Activated CD4-positive, alpha-beta T cell treated with anti-CD3 and anti-CD28 coated beads, Interleukin-2, amount 10 ng/mL, durations not matched to agents 24 days and 14 days (primary cell): ENCODE measurements around the gene PPDPF. TPM values are rescaled to one million over a fixed set of nuclear protein-coding genes. Genes with fewer than 3 reads are reported as not detected.

Experiments
- DNase-seq: peaks from one replicate; pipeline ENCODE4 v3.0.0; 2022
- H3K27ac Mint-ChIP-seq: one replicate; pipeline ENCODE4 v1.8.0; 2022; ENCODE audit warnings: mild to moderate bottlenecking, mixed read lengths
- H3K27me3 Mint-ChIP-seq: one replicate; pipeline ENCODE4 v1.8.0; 2022; ENCODE audit warnings: mixed read lengths
- H3K36me3 Mint-ChIP-seq: one replicate; pipeline ENCODE4 v1.8.0; 2022; ENCODE audit warnings: low read depth, mild to moderate bottlenecking, mixed read lengths
- H3K4me1 Mint-ChIP-seq: one replicate; pipeline ENCODE4 v1.8.0; 2021; ENCODE audit warnings: mixed read lengths
- H3K4me3 Mint-ChIP-seq: one replicate; pipeline ENCODE4 v1.8.0; 2022; ENCODE audit warnings: mild to moderate bottlenecking, moderate library complexity, mixed read lengths
- H3K9me3 Mint-ChIP-seq: one replicate; pipeline ENCODE4 v1.8.0; 2021; ENCODE audit warnings: mixed read lengths
- intact Hi-C: fragments of 100-400 bp; cut with micrococcal nuclease; formaldehyde crosslinking; loops from one replicate; pipeline ENCODE4 v1.15.1; 2023
- total RNA-seq: library from RNA; stranded (reverse); gene quantifications from 2 replicates; pipeline ENCODE4 v1.2.3, GENCODE V29; 2022

PPDPF gene
- total RNA-seq, 1 donor from 2014 or later: 130 TPM

DNA sequence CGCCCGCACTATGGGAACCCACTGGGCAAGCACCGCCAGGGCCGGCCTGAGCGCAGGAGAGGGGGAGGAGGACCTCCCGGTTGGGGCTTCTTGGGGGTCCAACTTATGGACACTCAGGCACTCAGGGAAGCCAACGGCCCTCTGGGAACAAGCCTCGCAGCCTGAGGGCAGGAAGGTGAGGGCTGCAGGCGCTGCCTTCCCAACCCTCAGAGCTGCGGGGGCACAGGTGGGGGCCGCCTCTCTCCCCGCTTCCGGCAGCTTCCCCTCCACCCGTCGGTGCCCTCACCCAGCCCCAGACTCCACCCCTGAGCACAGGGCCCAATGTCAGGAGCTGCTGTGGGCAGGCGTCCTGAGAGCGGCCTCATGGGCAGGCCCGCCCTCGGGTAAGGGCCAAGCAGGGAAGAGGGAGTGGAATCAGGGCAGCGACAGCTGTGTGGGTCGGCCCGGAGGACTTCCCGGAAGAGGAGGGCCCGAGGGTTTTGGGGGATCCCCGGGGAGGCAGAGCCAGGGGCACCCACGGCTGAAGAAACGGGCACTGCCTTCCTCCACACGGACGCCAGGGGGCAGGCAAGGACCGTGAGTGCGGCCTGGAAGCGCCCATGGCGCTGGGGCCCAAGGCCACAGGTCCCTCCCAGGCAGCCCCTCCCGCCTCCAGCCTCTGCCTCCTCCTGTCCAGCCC lies 17.1 kb downstream of the PPDPF start:
- H3K4me3 Mint-ChIP-seq: peak overlapping the region; percentile 83
- H3K27me3 Mint-ChIP-seq: no peaks in the 10 kb centered on the region
- H3K4me1 Mint-ChIP-seq: peaks cover 12% of the 10 kb centered on the region
- H3K9me3 Mint-ChIP-seq: no peaks in the 10 kb centered on the region
- H3K27ac Mint-ChIP-seq: peak overlapping the region; percentile 91
- DNase-seq: peak; percentile 98
- no peaks in the 10 kb centered on the region for H3K36me3 Mint-ChIP-seq
- intact Hi-C loops: loop anchor here (1.0 to 5.0 kb wide), 10 partner anchors 16 to 525 kb away; partner anchors contain the start of genes ARFRP1, C20orf204, GMEB2 and PPDPF

DNA sequence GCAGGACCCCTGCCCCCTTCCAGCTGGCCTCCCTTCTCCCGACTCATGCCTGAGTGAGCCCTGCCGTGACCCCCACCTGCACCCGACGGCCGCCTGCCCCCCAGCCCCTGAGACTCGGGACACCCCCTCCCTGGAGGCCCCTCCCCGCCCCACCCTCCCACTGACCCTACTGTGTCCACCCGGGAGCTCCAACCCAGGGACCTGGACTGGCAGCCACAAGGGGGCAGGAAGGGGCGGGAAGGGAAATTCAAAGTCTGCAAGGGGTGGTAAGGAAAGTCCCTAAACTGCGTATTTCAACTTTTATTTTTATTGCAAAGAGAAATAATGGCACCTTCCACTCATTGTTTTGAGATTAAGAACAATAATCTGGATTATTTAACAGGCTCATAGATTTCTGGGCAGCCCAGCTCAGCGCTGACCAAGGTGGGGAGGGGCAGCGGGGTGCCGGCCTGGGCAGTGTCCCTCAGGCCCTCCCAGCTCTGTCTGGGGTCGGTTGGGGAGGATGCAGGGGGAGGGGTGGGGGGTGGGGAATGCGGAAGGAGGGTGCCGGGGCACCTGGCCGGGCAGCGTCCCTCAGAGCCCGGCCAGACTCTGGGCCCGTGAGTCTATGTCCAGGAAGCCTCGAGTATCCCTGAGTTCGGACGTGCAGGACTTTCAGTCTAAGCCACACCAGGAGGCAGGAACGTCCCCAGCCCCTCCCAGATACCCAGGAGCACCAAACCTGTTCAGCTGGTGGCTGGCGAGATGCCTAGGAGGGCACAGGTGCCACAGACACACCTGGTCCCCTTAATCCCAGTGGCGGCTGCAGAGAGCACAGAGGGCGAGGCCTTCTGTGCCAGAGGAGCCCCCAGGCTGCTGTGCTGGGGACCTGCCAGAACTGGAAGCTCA lies 17.9 kb downstream of the PPDPF start:
- H3K36me3 Mint-ChIP-seq: no peaks in the 10 kb centered on the region
- H3K27me3 Mint-ChIP-seq: no peaks in the 10 kb centered on the region
- peak overlapping the region; percentile 83 for H3K4me3 Mint-ChIP-seq
- H3K4me1 Mint-ChIP-seq: peaks cover 12% of the 10 kb centered on the region
- no peaks in the 10 kb centered on the region for H3K9me3 Mint-ChIP-seq
- H3K27ac Mint-ChIP-seq: peak overlapping the region; percentile 91
- intact Hi-C loops: loop anchor here (2.0 to 5.0 kb wide), 6 partner anchors 89 to 524 kb away; partner anchors contain the start of genes C20orf204, GMEB2, SAMD10 and TCEA2
- DNase-seq: no peak

DNA sequence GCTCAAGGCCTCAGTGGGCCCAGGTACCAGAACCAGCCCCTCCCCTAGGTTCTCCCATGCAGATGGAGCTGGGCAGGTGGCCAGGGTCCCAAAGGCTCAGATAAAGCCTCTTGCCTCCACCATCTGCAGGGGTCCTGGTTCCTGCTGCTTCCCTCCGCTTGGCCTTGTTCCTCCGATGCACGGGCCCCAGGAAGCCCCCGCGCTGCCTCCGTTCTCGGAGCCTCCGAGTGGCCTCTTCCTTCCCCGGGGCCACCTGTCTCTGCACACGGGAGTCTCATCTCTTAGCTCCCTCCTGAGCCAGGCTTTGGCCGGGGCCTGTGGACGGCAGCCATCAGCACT lies 18.5 kb downstream of the PPDPF start:
- Mint-ChIP-seq H3K4me1 (peaks cover 12% of the 10 kb centered on the region), H3K27ac (no peak overlapping the region), H3K36me3 (no peaks in the 10 kb centered on the region), H3K4me3 (no peak overlapping the region), H3K9me3 (no peaks in the 10 kb centered on the region), H3K27me3 (no peaks in the 10 kb centered on the region)
- intact Hi-C loops: loop anchor here (2.0 to 5.0 kb wide), 6 partner anchors 88 to 523 kb away; partner anchors contain the start of genes C20orf204, GMEB2, SAMD10 and TCEA2
- no peak for DNase-seq

DNA sequence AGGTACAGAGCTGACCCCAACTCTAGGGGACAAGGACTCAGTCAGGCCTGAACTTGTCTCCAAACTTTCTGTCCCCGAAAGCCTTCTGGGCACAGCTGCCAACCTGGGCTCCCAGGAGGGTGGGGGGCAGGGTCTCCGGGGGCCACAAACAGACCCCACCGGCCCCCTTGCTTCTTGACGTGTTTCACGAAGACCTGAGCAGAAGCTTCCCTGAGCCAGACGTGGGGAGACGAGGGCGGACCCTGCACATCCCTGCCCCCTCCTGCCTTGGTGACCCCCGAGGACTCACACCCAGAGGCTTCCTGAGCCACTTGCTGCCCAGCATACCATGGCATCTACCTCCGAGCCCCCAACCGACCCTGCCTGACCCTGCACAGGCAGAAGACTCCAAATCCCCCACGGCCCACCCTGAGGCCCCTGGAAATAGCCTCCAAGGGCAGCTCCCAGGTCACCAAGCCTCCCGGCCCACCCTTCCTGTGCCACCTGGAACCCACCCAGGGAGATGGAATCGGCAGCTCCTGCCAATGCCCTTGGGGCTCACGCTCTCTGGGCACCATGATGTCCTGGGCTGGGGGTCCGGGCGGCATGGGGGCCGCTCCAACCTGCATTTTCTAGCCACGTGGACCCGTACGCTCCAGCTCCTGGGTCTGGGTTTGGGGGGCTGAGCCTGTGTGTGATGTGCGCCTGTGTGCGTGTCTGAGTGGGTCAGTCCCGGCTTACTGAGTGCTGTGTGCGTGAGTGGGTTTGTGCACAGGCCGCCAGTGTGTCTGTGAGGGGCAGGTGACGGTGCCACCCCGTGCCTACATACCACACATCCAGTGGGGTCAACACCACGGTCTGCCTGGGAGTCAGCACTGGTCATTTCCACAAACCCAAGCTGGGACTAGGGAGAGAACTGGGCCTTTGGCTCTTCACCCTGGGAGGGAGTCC lies 19.1 kb downstream of the PPDPF start:
- peak overlapping the region; percentile 15 for H3K27ac Mint-ChIP-seq
- no peak for DNase-seq
- no peak overlapping the region for H3K4me3 Mint-ChIP-seq
- H3K4me1 Mint-ChIP-seq: peaks cover 12% of the 10 kb centered on the region
- no peaks in the 10 kb centered on the region for H3K27me3 Mint-ChIP-seq
- intact Hi-C loops: loop anchor here (2.0 to 5.0 kb wide), 6 partner anchors 88 to 523 kb away; partner anchors contain the start of genes C20orf204, GMEB2, SAMD10 and TCEA2
- H3K36me3 Mint-ChIP-seq: no peaks in the 10 kb centered on the region
- no peaks in the 10 kb centered on the region for H3K9me3 Mint-ChIP-seq

DNA sequence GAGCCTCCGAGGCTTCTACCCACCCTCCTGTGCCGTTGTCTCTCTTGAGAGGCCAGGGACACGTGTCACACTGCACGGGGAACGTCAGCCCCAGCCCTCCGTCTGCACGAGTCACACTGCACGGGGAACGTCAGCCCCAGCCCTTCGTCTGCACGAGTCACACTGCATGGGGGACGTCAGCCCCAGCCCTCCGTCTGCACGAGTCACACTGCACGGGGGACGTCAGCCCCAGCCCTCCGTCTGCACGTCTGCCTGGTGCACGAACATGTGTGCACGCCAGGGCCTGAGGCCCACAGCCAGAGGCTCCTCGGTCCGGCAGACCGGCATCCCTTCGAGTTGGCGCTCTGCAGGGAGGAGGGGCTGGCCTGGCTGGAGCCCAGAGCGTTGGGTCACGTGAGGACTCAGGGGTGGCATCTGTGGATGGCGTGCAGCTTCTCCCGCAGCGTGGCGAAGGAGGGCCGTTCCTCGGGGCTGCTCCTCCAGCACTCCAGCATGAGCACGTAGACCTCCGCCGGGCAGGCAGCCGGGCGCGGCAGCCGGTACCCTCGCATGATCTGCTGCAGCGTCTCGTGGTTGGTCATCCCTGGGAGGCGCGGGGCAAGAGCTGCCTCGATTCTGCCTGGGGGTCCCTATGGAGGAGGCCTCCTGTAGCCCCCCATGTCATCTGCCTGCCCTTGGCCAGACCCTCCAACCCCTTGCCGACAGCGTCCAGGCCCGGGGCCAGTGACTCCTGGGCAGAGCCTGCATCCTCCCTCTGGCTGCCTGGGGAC lies 20.0 kb downstream of the PPDPF start:
- Mint-ChIP-seq H3K27me3 (peaks cover 2% of the 10 kb centered on the region), H3K4me3 (no peak overlapping the region)

DNA sequence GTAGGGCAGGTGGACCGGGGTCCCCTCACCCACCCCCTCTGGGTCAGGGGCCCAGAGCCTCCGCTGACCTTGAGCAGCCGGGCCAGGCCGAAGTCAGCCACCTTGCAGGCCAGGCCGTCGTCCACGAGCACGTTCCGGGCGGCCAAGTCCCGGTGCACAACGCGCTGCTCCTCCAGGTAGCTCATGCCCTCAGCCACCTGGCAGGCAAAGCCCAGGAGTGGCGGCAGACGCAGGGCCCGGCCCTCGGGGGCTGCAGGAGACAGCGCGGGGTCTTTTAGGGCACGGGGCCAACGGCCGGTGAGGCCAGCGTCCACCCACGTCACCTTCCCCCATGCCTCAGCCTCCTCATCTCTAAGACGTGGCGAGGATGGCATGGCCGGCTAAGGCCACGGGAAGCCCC lies 20.8 kb downstream of the PPDPF start:
- Mint-ChIP-seq H3K4me3 (no peak overlapping the region), H3K9me3 (no peaks in the 10 kb centered on the region), H3K27ac (no peak overlapping the region), H3K4me1 (peaks cover 13% of the 10 kb centered on the region), H3K27me3 (peaks cover 2% of the 10 kb centered on the region), H3K36me3 (no peaks in the 10 kb centered on the region)
- intact Hi-C loops: no loop called here
- no peak for DNase-seq

More for the DNA sequence above, 20.0 kb downstream of the PPDPF start:
- H3K27ac Mint-ChIP-seq: peak overlapping the region; percentile 5
- no peaks in the 10 kb centered on the region for H3K9me3 Mint-ChIP-seq
- intact Hi-C loops: no loop called here
- peaks cover 15% of the 10 kb centered on the region for H3K4me1 Mint-ChIP-seq
- no peaks in the 10 kb centered on the region for H3K36me3 Mint-ChIP-seq
- DNase-seq: no peak

DNA sequence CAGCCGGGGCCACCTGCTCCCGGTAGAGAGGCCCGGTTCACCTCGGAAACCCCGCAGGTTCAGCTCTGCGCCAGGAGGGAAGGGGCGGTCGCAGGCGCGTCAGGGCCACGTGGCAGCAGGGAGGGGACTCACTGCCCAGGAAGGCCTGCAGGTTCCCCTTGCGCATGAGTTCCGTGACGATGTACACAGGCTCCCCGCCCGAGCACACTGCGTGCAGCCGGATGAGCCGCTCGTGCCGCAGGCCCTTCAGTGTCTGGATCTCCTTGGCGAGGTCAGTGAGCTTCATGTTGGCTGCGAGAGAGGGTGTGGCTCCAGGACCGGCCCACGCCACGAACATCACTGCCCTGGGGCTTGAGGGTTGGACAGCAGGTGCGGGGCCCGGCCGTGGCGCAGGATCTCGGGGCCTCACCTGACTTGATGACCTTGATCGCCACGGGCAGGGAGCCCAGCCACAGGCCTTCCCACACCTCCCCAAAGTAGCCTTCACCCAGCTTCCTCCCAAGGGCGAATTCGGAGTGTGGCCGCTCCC lies 21.5 kb downstream of the PPDPF start:
- Mint-ChIP-seq H3K4me1 (peaks cover 10% of the 10 kb centered on the region), H3K27ac (no peak overlapping the region), H3K36me3 (no peaks in the 10 kb centered on the region), H3K9me3 (no peaks in the 10 kb centered on the region), H3K27me3 (peaks cover 6% of the 10 kb centered on the region), H3K4me3 (no peak overlapping the region)
- no peak for DNase-seq
- intact Hi-C loops: no loop called here

DNA sequence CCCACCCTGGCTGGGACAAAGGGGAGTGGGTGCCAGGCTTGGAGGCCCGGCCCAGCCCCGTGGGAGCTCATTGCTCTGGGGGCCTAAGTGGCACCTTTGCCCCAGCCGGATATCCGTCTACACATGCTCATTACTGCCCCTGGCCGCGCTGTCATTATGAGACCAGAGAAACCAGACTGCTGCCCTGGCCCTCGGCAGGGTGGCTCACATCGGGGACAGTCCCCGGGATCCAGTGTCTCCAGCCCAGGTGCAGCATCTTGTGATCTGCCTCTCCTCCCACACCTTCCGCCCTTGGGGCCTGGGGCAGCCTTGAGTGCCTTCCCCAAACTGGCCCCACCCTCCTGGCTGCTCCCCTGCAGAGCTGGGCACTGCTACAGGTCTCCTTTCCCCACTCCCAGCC lies 22.1 kb downstream of the PPDPF start:
- H3K27ac Mint-ChIP-seq: no peak overlapping the region
- H3K9me3 Mint-ChIP-seq: no peaks in the 10 kb centered on the region
- no peaks in the 10 kb centered on the region for H3K36me3 Mint-ChIP-seq
- intact Hi-C loops: no loop called here
- H3K27me3 Mint-ChIP-seq: peaks cover 6% of the 10 kb centered on the region
- no peak for DNase-seq
- peaks cover 8% of the 10 kb centered on the region for H3K4me1 Mint-ChIP-seq
- H3K4me3 Mint-ChIP-seq: no peak overlapping the region

DNA sequence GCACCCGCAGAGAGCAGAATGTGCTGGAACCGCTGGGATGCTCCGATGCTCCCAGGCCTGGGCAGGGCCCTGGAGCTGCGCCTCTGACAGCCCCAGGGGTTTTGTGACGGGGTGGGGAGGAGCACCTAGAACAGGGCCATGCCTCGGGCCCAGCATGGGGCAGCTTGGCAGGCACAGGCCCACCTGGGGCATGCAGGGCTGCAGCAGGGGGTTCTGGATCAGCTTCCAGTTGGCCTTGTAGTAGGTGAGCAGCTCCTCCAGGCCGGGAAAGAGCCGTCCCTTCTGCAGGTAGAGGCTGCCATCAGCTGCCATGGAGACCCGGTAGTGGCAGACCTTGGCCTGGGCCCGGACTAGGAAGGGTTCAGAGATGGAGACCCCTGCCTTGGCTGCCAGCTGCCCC lies 22.6 kb downstream of the PPDPF start:
- Mint-ChIP-seq H3K4me3 (no peak overlapping the region), H3K27me3 (peaks cover 6% of the 10 kb centered on the region), H3K4me1 (peaks cover 6% of the 10 kb centered on the region), H3K27ac (no peak overlapping the region), H3K9me3 (no peaks in the 10 kb centered on the region), H3K36me3 (no peaks in the 10 kb centered on the region)
- no peak for DNase-seq
- intact Hi-C loops: no loop called here

DNA sequence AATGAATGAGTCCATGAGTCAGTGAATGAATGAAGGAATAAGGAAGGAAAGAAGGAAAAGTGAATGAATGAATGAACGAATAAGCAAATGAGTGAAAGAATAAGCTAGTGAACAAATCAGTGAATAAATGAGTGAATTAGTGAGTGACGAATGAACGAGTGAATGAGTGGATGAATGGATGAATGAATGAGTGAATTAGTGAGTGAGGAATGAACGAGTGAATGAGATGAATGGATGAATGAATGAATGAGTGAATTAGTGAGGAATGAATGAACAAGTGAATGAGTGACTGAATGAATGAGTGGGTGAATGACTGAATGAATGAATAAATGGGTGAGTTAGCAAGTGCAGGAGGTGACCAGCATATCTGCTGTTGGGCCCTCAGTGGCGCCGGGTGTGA lies 23.2 kb downstream of the PPDPF start:
- Mint-ChIP-seq H3K4me1 (peaks cover 6% of the 10 kb centered on the region), H3K36me3 (no peaks in the 10 kb centered on the region), H3K27ac (no peak overlapping the region), H3K4me3 (no peak overlapping the region), H3K27me3 (peaks cover 9% of the 10 kb centered on the region), H3K9me3 (no peaks in the 10 kb centered on the region)
- intact Hi-C loops: no loop called here
- no peak for DNase-seq

DNA sequence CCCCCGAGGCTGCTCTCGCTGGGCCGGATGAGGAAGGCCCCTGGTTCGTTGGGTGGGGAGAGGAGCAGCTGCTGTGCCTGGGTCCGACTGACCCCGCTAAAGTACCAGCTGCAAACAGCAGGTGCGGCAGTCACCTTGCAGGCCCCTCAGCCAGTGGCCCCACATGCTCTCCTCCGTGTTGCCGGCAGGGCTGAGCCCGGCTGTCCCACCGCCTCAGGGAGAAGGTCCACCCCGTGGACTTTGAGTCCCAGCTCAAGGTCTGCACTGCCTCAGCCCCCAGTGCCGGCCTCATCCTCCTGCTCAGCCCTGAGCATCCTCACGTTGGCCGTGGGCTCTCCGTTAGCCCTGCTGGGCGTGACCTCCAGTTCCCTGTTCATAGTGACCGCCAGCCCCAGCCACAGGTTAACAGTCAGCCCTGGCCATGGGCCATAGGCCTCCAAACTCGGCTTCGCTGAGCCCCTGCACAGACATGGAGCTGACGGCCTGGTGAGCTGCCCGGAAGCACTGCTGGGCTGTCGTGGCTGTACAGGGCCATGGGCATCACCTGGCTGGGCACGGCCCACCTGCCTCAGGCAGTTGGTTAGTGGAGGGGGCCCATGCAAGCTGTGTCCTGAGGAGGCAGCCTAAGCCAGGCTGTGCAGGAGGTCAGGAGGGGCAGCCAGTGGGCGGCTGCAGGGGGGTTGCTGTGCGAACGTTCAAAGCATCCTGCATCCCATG lies 23.8 kb downstream of the PPDPF start:
- intact Hi-C loops: no loop called here
- Mint-ChIP-seq H3K27me3 (peaks cover 11% of the 10 kb centered on the region), H3K4me3 (no peak overlapping the region), H3K9me3 (no peaks in the 10 kb centered on the region), H3K27ac (no peak overlapping the region), H3K4me1 (peaks cover 6% of the 10 kb centered on the region), H3K36me3 (no peaks in the 10 kb centered on the region)
- DNase-seq: no peak

DNA sequence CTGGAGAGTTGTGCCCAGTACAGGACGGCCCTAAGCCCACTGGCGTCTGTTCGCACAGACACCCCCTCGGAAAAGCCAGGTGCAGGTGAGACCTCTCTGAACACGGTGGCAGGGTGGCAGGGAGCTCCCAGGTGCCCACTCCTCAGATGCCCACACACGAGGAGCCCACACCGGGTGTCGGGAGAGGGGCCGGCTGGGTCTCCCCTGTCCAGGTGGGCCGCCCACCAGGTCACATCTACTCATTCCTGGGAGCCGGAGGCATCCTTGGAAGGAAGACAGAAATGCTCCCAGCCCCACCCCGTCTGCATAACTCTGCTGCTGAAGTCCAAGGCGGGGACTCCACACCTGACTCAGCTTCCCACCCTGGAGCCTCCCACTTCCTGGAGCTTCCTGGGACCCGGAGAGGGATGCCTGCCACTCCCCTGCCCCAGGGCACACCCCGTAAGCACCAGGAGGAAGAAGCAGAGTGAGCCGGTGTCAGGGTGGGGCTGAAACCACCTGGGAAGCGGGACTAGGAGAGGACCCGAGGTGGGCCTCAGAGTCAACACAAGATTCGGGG lies 24.5 kb downstream of the PPDPF start:
- Mint-ChIP-seq H3K27ac (no peak overlapping the region), H3K9me3 (no peaks in the 10 kb centered on the region), H3K4me3 (no peak overlapping the region), H3K27me3 (peaks cover 15% of the 10 kb centered on the region), H3K4me1 (peaks cover 4% of the 10 kb centered on the region), H3K36me3 (no peaks in the 10 kb centered on the region)
- intact Hi-C loops: no loop called here
- no peak for DNase-seq
